ENCODE data around the gene PSEN2. TPM values are rescaled to one million over a fixed set of nuclear protein-coding genes. Genes with fewer than 3 reads are reported as not detected.

PSEN2 gene
- total RNA-seq, 1 donor from 2014 or later: 16.6 TPM

DNA sequence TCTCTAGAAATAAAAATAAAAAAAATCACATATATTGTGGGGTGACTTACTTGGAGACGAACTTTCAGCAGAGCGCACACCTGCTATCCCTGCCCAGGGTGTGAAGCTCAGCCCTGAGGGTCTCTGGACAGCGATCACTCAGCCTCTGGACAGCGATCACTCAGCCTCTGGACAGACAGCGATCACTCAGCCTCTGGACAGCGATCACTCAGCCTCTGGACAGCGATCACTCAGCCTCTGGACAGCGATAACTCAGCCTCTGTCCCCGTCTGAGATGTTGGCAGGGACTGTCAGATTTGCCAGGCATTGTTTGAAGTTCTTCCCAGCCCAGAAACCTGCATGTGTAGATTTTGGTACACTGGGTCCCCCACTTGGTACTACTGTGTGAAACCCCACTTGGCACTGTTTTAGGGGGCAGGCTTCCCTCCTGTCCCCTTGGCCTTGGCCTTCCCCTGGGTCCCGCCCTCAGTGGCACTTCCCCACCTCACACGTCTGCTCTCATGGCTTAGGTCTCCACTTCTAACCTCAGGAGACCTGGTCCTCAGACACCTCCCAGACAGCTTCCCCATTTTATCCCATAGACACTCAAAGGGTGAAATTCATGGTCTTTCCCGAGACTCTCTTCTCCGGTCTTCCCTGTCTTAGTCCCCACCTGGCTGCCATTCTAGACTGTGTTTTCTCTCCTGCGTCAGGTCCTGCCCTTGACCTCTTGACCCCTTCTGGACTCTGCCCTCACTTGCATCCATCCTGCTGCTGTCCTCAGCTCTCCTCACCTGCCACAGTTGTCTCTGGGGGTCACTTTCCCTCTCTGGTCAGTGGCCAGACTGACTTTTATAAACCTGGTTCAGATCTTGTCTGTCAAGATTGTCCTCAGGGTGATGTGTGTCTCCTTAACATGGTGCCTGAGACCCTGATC lies 10.2 kb downstream of the PSEN2 start:
- peaks cover 39% of the 10 kb centered on the region for H3K4me1 ChIP-seq
- DNase-seq: no peak
- intact Hi-C loops (cut with micrococcal nuclease): no loop called here
- H3K9me3 ChIP-seq (replicated peaks): no peaks in the 10 kb centered on the region
- H3K36me3 ChIP-seq: peaks cover 39% of the 10 kb centered on the region
- no peak overlapping the region for H3K4me3 ChIP-seq
- no peak overlapping the region for H3K27ac ChIP-seq (replicated peaks)
- TF ChIP-seq CTCF (IDR thresholded peaks at IDR 0.05; ENCODE audit: borderline replicate concordance): no peak
- no peaks in the 10 kb centered on the region for H3K27me3 ChIP-seq (ENCODE audit: low read depth)

GRCh38 chr1:226881515-226882185 lies 11.2 kb downstream of the PSEN2 start:
- DNase-seq: no peak
- H3K4me1 ChIP-seq: peaks cover 49% of the 10 kb centered on the region

DNA sequence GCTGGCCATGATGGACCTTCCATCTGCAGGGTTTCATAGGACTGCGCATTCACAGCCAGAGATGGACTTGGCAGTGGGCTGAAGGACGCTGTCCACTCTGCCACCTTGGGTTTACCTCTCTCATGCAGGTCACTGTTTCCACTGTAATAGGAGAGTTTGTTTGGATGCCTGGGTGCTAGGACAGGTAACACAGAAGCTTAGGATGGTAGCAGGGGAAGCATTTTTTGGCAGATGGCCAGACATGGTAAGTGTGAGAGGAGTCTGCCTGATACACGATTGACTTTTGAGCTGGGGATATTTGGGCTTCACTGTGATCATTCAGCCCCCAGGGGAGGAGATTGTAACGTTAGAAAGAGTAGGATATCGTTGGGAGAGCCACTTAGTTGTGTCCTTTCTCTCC lies 11.8 kb downstream of the PSEN2 start:
- no peak for DNase-seq
- Histone ChIP-seq H3K4me1 (peaks cover 54% of the 10 kb centered on the region), H3K27ac (replicated peaks) (peak overlapping the region; percentile 75), H3K4me3 (peak overlapping the region; percentile 44), H3K27me3 (ENCODE audit: low read depth) (no peaks in the 10 kb centered on the region), H3K36me3 (peaks cover 29% of the 10 kb centered on the region), H3K9me3 (replicated peaks) (no peaks in the 10 kb centered on the region)
- intact Hi-C loops (cut with micrococcal nuclease): no loop called here
- TF ChIP-seq CTCF (IDR thresholded peaks at IDR 0.05; ENCODE audit: borderline replicate concordance): no peak

More at GRCh38 chr1:226881515-226882185, 11.2 kb downstream of the PSEN2 start:
- intact Hi-C loops (cut with micrococcal nuclease): no loop called here
- peaks cover 34% of the 10 kb centered on the region for H3K36me3 ChIP-seq
- no peak overlapping the region for H3K4me3 ChIP-seq
- peak overlapping the region; percentile 75 for H3K27ac ChIP-seq (replicated peaks)
- no peaks in the 10 kb centered on the region for H3K27me3 ChIP-seq (ENCODE audit: low read depth)
- no peaks in the 10 kb centered on the region for H3K9me3 ChIP-seq (replicated peaks)
- TF ChIP-seq CTCF (IDR thresholded peaks at IDR 0.05; ENCODE audit: borderline replicate concordance): no peak

DNA sequence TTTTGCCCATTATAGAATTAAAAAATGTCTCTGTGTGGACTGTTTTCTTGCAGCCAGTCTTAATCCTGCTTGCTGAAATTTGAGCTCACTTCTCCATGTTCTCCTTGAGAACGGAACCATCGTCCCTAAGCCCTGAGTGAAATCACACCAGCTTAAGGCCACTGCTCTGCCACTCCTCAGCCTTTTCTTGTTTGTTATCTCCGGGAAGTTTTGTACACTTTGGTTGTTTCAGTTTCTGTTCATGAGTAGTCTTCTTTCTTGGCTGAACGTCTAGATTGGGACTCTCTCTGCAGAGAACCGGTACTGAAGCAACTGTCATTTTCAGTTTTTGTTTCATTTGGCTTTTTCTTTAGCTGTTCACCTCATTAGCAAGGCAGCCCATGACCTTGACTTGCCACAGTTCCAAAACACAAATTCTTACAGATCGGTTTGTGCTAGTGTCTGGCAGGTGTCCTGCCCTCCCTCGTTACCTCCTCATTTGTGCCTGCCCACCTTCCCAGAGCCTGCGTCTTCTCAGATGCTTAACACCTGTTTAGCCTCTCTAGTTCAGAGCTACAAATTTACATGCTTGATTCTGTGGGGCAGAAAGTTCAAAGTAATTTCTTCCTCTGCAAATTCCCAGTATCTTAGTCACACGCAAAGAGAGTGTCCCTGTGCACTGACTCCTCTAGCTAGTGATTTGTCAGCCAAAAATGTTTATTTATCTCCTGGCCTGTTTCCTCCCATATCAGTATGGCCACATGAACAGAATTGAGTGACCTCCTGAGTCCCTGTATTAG lies 12.4 kb downstream of the PSEN2 start:
- Histone ChIP-seq H3K4me3 (peak overlapping the region; percentile 44), H3K27me3 (ENCODE audit: low read depth) (no peaks in the 10 kb centered on the region), H3K27ac (replicated peaks) (peak overlapping the region; percentile 75), H3K36me3 (peaks cover 27% of the 10 kb centered on the region), H3K9me3 (replicated peaks) (no peaks in the 10 kb centered on the region), H3K4me1 (peaks cover 54% of the 10 kb centered on the region)
- DNase-seq: no peak
- no peak for TF ChIP-seq CTCF (IDR thresholded peaks at IDR 0.05; ENCODE audit: borderline replicate concordance)
- intact Hi-C loops (cut with micrococcal nuclease): no loop called here

DNA sequence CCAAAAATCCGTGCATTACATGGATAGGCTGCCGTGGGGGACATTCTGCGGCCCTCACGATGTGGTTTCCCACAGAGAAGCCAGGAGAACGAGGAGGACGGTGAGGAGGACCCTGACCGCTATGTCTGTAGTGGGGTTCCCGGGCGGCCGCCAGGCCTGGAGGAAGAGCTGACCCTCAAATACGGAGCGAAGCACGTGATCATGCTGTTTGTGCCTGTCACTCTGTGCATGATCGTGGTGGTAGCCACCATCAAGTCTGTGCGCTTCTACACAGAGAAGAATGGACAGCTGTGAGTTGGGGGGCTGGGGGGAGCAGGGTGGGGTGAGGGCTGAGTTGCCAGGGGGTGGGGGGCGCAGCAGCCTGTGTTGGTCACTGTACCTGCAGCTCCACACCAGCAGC lies 13.2 kb downstream of the PSEN2 start:
- H3K4me1 ChIP-seq: peaks cover 54% of the 10 kb centered on the region
- DNase-seq: no peak
- peaks cover 35% of the 10 kb centered on the region for H3K36me3 ChIP-seq
- H3K4me3 ChIP-seq: no peak overlapping the region
- H3K9me3 ChIP-seq (replicated peaks): no peaks in the 10 kb centered on the region
- intact Hi-C loops (cut with micrococcal nuclease): no loop called here
- TF ChIP-seq CTCF (IDR thresholded peaks at IDR 0.05; ENCODE audit: borderline replicate concordance): no peak
- H3K27ac ChIP-seq (replicated peaks): peak overlapping the region; percentile 75
- no peaks in the 10 kb centered on the region for H3K27me3 ChIP-seq (ENCODE audit: low read depth)
